Ishikawa (cell line): ENCODE data around the gene ADAM10.

Experiments
- CEBPB ChIP-seq: IDR thresholded peaks from 2 replicates; pipeline ENCODE4 v1.6.1; 2012
- CREB1 ChIP-seq: IDR thresholded peaks from 2 replicates; pipeline ENCODE4 v1.6.1; 2012; ENCODE audit warnings: low read depth
- MAX ChIP-seq: IDR thresholded peaks from 2 replicates; pipeline ENCODE4 v1.6.1; 2012
- NFIC ChIP-seq: IDR thresholded peaks from 2 replicates; pipeline ENCODE4 v1.6.1; 2012
- RAD21 ChIP-seq: IDR thresholded peaks from 2 replicates; pipeline ENCODE4 v1.6.1; 2012; ENCODE audit warnings: low read depth
- TAF1 ChIP-seq: IDR thresholded peaks from 2 replicates; pipeline ENCODE4 v1.6.1; 2012; ENCODE audit warnings: low read depth, mild to moderate bottlenecking
- TCF12 ChIP-seq: IDR thresholded peaks from 2 replicates; pipeline ENCODE4 v1.6.1; 2012; ENCODE audit warnings: low read depth
- TEAD4 ChIP-seq: IDR thresholded peaks from 2 replicates; pipeline ENCODE4 v1.6.1; 2012
- USF1 ChIP-seq: IDR thresholded peaks from 2 replicates; pipeline ENCODE4 v1.6.1; 2012
- YY1 ChIP-seq: IDR thresholded peaks from 2 replicates; pipeline ENCODE4 v1.6.1; 2012; ENCODE audit warnings: low read depth
- ZBTB7A ChIP-seq: IDR thresholded peaks from 2 replicates; pipeline ENCODE4 v1.6.1; 2012; ENCODE audit warnings: low read depth

The ADAM10 gene

GRCh38 chr15:58539548-58539947, 210.0 kb downstream of the ADAM10 start:
- TF ChIP-seq CREB1 (no peak), TEAD4 (no peak), TAF1 (no peak)

GRCh38 chr15:58538901-58539300, 210.6 kb downstream of the ADAM10 start:
- TF ChIP-seq YY1 (no peak), TEAD4 (no peak), USF1 (no peak), MAX (no peak), TCF12 (no peak), CEBPB (no peak), RAD21 (no peak), ZBTB7A (no peak), CREB1 (no peak), NFIC (no peak)
